ENCODE measurements around the gene SPATA13. TPM values are rescaled to one million over a fixed set of nuclear protein-coding genes. Genes with fewer than 3 reads are reported as not detected.

The SPATA13 gene
- total and polyA plus RNA-seq, 10 donors = 12.0 to 185 (median 125) TPM

GRCh38 chr13:24224232-24224680 lies 63.7 kb downstream of the SPATA13 start:
- 18 to 65% (median 44%) methylated on average over 6 to 9 of the region's 9 CpGs for WGBS, 5 donors
- Histone ChIP-seq H3K4me1 (peaks cover 23 to 90% (median 63%) of the 10 kb centered on the region in 6 donors), H3K27ac (peak overlapping the region; percentile 33 to 80 (median 72)), H3K9me3 (no peaks in the 10 kb centered on the region), H3K36me3 (peaks cover 0 to 16% (median 0%) of the 10 kb centered on the region in 6 donors), H3K4me3 (peak overlapping the region; percentile 12 to 65 (median 22)), H3K27me3 (replicated peaks in 1 of 7) (no peaks in the 10 kb centered on the region)
- no peak for TF ChIP-seq POLR2A (IDR thresholded peaks at IDR 0.05)
- TF ChIP-seq POLR2AphosphoS5 (IDR thresholded peaks at IDR 0.05) = peak in 1 of 3 donors; percentile 60
- intact Hi-C loops (cut with DNase I; ENCODE audit: low total_unique reads) = loop anchor here (5.0 to 10.0 kb wide), 3 partner anchors 172 to 759 kb away; no protein-coding TSS in a partner anchor
- no peak for DNase-seq

GRCh38 chr13:24225062-24225461 lies 64.5 kb downstream of the SPATA13 start:
- H3K27me3 ChIP-seq (replicated peaks in 1 of 7) = no peaks in the 10 kb centered on the region
- peak overlapping the region in 3 of 8 donors; percentile 5 to 65 (median 22) for H3K4me3 ChIP-seq
- H3K27ac ChIP-seq = peak overlapping the region in 7 of 8 donors; percentile 33 to 80 (median 72)
- 66 to 82% (median 79%) methylated on average over 10 to 11 of the region's 11 CpGs for WGBS, 5 donors
- DNase-seq = peak; percentile 77
- H3K4me1 ChIP-seq = peaks cover 16 to 90% (median 64%) of the 10 kb centered on the region in 6 donors
- TF ChIP-seq CTCF (IDR thresholded peaks at IDR 0.05 in 8 of 11, conservative IDR thresholded peaks at IDR 0.05 in 3 of 11) (no peak), POLR2AphosphoS5 (IDR thresholded peaks at IDR 0.05) (peak in 1 of 3 donors; percentile 47), POLR2A (IDR thresholded peaks at IDR 0.05) (no peak)
- intact Hi-C loops (cut with DNase I; ENCODE audit: low total_unique reads) = loop anchor here (10.0 kb wide), 2 partner anchors 300 to 760 kb away; no protein-coding TSS in a partner anchor
- peaks cover 0 to 16% (median 0%) of the 10 kb centered on the region in 6 donors for H3K36me3 ChIP-seq
- H3K9me3 ChIP-seq = no peaks in the 10 kb centered on the region

GRCh38 chr13:24225930-24226329 lies 65.4 kb downstream of the SPATA13 start:
- peak overlapping the region in 5 of 8 donors; percentile 3 to 80 (median 76) for H3K27ac ChIP-seq
- intact Hi-C loops (cut with DNase I; ENCODE audit: low total_unique reads) = loop anchor here (10.0 kb wide), 2 partner anchors 301 to 761 kb away; no protein-coding TSS in a partner anchor
- H3K36me3 ChIP-seq = peaks cover 0 to 16% (median 0%) of the 10 kb centered on the region in 6 donors
- H3K4me1 ChIP-seq = peaks cover 12 to 91% (median 67%) of the 10 kb centered on the region in 6 donors
- no peak overlapping the region for H3K4me3 ChIP-seq
- no peak for TF ChIP-seq CTCF (IDR thresholded peaks at IDR 0.05 in 8 of 11, conservative IDR thresholded peaks at IDR 0.05 in 3 of 11)
- TF ChIP-seq POLR2AphosphoS5 (IDR thresholded peaks at IDR 0.05) = no peak
- no peak for TF ChIP-seq POLR2A (IDR thresholded peaks at IDR 0.05)
- H3K27me3 ChIP-seq (replicated peaks in 1 of 7) = no peaks in the 10 kb centered on the region
- 91 to 100% (median 95%) methylated on average over 7 of the region's 7 CpGs for WGBS, 5 donors
- no peak for DNase-seq
- H3K9me3 ChIP-seq = no peaks in the 10 kb centered on the region

- intact Hi-C loops (cut with DNase I; ENCODE audit: low total_unique reads) = loop anchor here (10.0 kb wide), 2 partner anchors 302 to 762 kb away; no protein-coding TSS in a partner anchor
- DNase-seq = no peak
- Histone ChIP-seq H3K9me3 (no peaks in the 10 kb centered on the region), H3K36me3 (peaks cover 0 to 16% (median 0%) of the 10 kb centered on the region in 6 donors), H3K4me1 (peaks cover 12 to 97% (median 69%) of the 10 kb centered on the region in 6 donors), H3K4me3 (no peak overlapping the region), H3K27ac (peak overlapping the region in 7 of 8 donors; percentile 3 to 76 (median 34)), H3K27me3 (replicated peaks in 1 of 7) (no peaks in the 10 kb centered on the region)
- no peak for TF ChIP-seq POLR2AphosphoS5 (IDR thresholded peaks at IDR 0.05)
- TF ChIP-seq POLR2A (IDR thresholded peaks at IDR 0.05) = no peak
- TF ChIP-seq CTCF (IDR thresholded peaks at IDR 0.05 in 8 of 11, conservative IDR thresholded peaks at IDR 0.05 in 3 of 11) = no peak
- 59 to 83% (median 64%) methylated on average over 3 of the region's 3 CpGs for WGBS, 5 donors
These were observed 66.2 kb downstream of the SPATA13 start for GRCh38 chr13:24226762-24227161.
